Measurements from ENCODE around the gene GSKIP. TPM values are rescaled to one million over a fixed set of nuclear protein-coding genes. Genes with fewer than 3 reads are reported as not detected.

The GSKIP gene
- total and polyA plus RNA-seq, 7 donors = 5.7 to 19.7 (median 7.2) TPM

DNA sequence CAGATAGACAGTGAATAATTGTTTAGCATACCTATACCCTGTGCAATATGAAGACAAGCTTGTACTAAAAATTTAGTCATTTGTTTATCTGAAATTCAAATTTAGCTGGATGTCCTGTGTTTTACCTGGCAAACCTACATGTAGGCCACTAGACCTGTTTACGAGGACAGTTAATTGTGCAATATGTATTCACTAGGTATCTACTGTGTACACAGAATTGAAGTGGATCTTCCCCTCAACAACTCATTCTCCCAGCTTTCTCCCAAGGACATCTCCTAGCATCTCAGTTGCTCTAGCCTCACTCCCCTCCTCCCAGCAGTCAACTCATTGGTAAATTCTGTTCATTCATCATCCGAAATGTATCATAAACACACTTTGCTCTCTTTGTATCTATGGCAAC is 53.9 kb downstream of the GSKIP start:
- H3K9me3 ChIP-seq = no peaks in the 10 kb centered on the region
- intact Hi-C loops (cut with DNase I) = no loop called here
- WGBS, 3 donors = 89 to 96% (median 93%) methylated on average over 2 of the region's 2 CpGs

DNA sequence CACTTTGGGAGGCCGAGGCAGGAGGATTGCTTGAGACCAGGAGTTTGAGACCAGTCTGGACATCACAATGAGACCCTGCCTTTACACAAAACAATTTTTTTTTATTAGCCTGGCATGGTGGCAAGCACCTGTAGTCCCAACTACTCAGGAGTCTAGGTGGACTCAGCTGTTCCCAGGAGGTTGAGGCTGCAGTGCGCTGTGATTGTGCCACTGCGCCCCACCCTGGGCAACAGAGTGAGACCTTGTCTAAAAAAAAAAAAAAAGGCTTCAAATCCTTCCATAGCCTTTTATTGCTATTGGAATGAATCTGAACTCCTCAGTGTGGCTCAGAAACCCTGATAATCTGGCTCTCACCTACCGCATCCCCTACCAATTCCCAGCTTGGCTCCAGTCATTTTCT is 54.7 kb downstream of the GSKIP start:
- WGBS, 3 donors = 90 to 95% (median 95%) methylated on average over 4 of the region's 4 CpGs
- Histone ChIP-seq H3K27me3 (ENCODE audit: insufficient read depth in 3 of 3, low read length in 2 of 3) (no peaks in the 10 kb centered on the region), H3K4me1 (no peaks in the 10 kb centered on the region), H3K9me3 (no peaks in the 10 kb centered on the region), H3K4me3 (no peak overlapping the region), H3K27ac (no peak overlapping the region), H3K36me3 (ENCODE audit: insufficient read depth in 1 of 2, low read depth in 1 of 2) (no peaks in the 10 kb centered on the region)
- intact Hi-C loops (cut with DNase I) = no loop called here
- no peak for DNase-seq
- TF ChIP-seq, protein P1, sequence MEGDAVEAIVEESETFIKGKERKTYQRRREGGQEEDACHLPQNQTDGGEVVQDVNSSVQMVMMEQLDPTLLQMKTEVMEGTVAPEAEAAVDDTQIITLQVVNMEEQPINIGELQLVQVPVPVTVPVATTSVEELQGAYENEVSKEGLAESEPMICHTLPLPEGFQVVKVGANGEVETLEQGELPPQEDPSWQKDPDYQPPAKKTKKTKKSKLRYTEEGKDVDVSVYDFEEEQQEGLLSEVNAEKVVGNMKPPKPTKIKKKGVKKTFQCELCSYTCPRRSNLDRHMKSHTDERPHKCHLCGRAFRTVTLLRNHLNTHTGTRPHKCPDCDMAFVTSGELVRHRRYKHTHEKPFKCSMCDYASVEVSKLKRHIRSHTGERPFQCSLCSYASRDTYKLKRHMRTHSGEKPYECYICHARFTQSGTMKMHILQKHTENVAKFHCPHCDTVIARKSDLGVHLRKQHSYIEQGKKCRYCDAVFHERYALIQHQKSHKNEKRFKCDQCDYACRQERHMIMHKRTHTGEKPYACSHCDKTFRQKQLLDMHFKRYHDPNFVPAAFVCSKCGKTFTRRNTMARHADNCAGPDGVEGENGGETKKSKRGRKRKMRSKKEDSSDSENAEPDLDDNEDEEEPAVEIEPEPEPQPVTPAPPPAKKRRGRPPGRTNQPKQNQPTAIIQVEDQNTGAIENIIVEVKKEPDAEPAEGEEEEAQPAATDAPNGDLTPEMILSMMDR (IDR thresholded peaks at IDR 0.05) = no peak
- no peak for ATAC-seq

More for the DNA sequence above, 53.9 kb downstream of the GSKIP start:
- Histone ChIP-seq H3K27ac (no peak overlapping the region), H3K4me1 (no peaks in the 10 kb centered on the region), H3K27me3 (ENCODE audit: insufficient read depth in 3 of 3, low read length in 2 of 3) (no peaks in the 10 kb centered on the region), H3K4me3 (no peak overlapping the region), H3K36me3 (ENCODE audit: insufficient read depth in 1 of 2, low read depth in 1 of 2) (no peaks in the 10 kb centered on the region)
- no peak for DNase-seq
- TF ChIP-seq, protein P1 (IDR thresholded peaks at IDR 0.05) = no peak
- ATAC-seq = no peak

DNA sequence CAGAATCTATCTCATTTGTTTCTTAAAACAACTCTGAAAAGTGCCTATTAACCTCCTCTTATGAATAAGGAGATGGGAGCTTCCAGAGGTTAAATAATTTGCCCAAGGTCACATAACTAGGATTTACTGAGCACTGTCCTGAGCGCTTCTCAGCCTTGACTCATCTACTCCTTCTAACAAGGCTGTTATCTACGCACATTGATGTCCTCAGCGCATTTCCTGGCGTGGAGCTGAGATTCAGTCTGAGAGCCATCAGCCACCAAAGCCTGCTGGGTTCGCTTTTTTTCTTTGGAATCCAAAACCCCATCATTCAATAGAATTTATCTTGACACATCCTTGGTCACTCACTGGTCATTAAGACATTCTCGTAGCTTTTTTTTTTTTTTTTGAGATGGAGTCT is 57.9 kb downstream of the GSKIP start:
- Histone ChIP-seq H3K27ac (no peak overlapping the region), H3K27me3 (ENCODE audit: insufficient read depth in 3 of 3, low read length in 2 of 3) (peaks cover 0 to 11% (median 0%) of the 10 kb centered on the region in 3 donors), H3K4me3 (no peak overlapping the region), H3K4me1 (no peaks in the 10 kb centered on the region), H3K9me3 (no peaks in the 10 kb centered on the region), H3K36me3 (ENCODE audit: insufficient read depth in 1 of 2, low read depth in 1 of 2) (no peaks in the 10 kb centered on the region)
- ATAC-seq (no peak), DNase-seq (no peak)
- TF ChIP-seq, protein P1 (IDR thresholded peaks at IDR 0.05) = no peak
- WGBS, 3 donors = 85 to 91% (median 87%) methylated on average over 6 of the region's 6 CpGs
- intact Hi-C loops (cut with DNase I) = loop anchor here (5.0 to 10.0 kb wide), 3 partner anchors 124 to 859 kb away; no protein-coding TSS in a partner anchor

DNA sequence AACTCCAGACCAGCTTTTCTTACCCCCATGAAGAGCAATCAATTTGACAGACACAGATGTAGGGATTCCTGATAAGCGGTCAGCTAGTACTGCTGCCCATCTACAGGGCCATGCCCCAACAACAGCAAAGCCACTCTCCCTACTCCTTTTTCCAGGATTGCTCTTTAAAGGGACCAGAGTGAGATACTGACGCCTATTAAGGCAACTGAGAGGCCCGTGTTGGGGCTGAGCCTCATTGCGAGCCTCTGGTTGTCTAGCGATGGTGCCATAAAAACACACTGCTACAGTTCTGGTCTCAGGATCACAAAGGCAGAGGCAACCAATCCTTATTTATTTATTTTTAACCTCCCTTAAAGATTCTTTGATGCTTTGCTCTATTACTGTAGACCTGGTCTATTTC is 59.7 kb downstream of the GSKIP start:
- H3K4me3 ChIP-seq = no peak overlapping the region
- H3K4me1 ChIP-seq = no peaks in the 10 kb centered on the region
- ATAC-seq = no peak
- no peaks in the 10 kb centered on the region for H3K9me3 ChIP-seq
- WGBS, 3 donors = 86 to 95% (median 89%) methylated on average over 5 of the region's 5 CpGs
- no peaks in the 10 kb centered on the region for H3K36me3 ChIP-seq (ENCODE audit: insufficient read depth in 1 of 2, low read depth in 1 of 2)
- no peak overlapping the region for H3K27ac ChIP-seq
- peaks cover 0 to 11% (median 0%) of the 10 kb centered on the region in 3 donors for H3K27me3 ChIP-seq (ENCODE audit: insufficient read depth in 3 of 3, low read length in 2 of 3)
- DNase-seq = no peak
- intact Hi-C loops (cut with DNase I) = loop anchor here (5.0 to 10.0 kb wide), 3 partner anchors 126 to 861 kb away; no protein-coding TSS in a partner anchor
- TF ChIP-seq, protein P1 (IDR thresholded peaks at IDR 0.05) = no peak
